GM12878 (cell line): ENCODE measurements around the gene PCDHB15. TPM values are rescaled to one million over a fixed set of nuclear protein-coding genes. Genes with fewer than 3 reads are reported as not detected.

Experiments
- ATAC-seq: fragments of 200-7000 bp; cut with Tn5 transposase; 3 replicates; pipeline ENCODE4 v1.9.1; 2020; ENCODE audit warnings: mild to moderate bottlenecking, moderate library complexity
- BruUV-seq: library from RNA; stranded (reverse); fragments of 400-500 nt; replicated peaks from 2 replicates; lab custom pipeline; 2021; lab: Mats Ljungman, UMichigan
- CTCF ChIA-PET: fragments of 300-600 bp; sonication (Branson Sonifier 250); formaldehyde crosslinking; extraction: SDS; loops from one replicate; lab custom pipeline; 2021; ENCODE audit warnings: inconsistent platforms; lab: Yijun Ruan, JAX
- POLR2A ChIA-PET: fragments of 350-600 bp; formaldehyde crosslinking; extraction: SDS; loops from one replicate; lab custom pipeline; 2021; ENCODE audit warnings: inconsistent platforms; lab: Charles Lee
- RAD21 ChIA-PET: fragments of 300-600 bp; sonication (Branson Sonifier 250); formaldehyde crosslinking; loops from one replicate; lab custom pipeline; 2023; ENCODE audit warnings: antibody characterized with exemption; ENCODE audit not compliant: unreplicated experiment; lab: Charles Lee
- SMC1A ChIA-PET: fragments of 300-600 bp; sonication (Branson Sonifier 250); formaldehyde crosslinking; loops from one replicate; lab custom pipeline; 2023; ENCODE audit not compliant: unreplicated experiment, uncharacterized antibody; lab: Charles Lee
- DNase-seq: peaks from one replicate; pipeline ENCODE4 v3.0.0-alpha.2; 2011; ENCODE audit warnings: low read depth, low spot score
- FAIRE-seq: peaks from 3 replicates; lab custom pipeline; 2011; peaks lifted over from hg19 to GRCh38; lab: Jason Lieb, UNC
- H2AFZ ChIP-seq: 2 replicates; pipeline ENCODE4 v1.6.0; 2011; ENCODE audit warnings: low read depth, low read length, control low read depth; ENCODE audit not compliant: control insufficient read depth
- H3K27ac ChIP-seq: 2 replicates; pipeline ENCODE4 v1.5.1; 2011; ENCODE audit warnings: control low read depth; ENCODE audit not compliant: control insufficient read depth, insufficient read depth
- H3K27me3 ChIP-seq, 2 experiments: replicated peaks in 1 of 2; 2 replicates each; pipeline versions ENCODE4 v1.6.0 to v1.6.1; 2011; ENCODE audit warnings: low read length in 1 of 2; ENCODE audit not compliant: control insufficient read depth in 2 of 2, insufficient read depth in 2 of 2
- H3K36me3 ChIP-seq, 2 experiments: 2 replicates each; pipeline ENCODE4 v1.5.1; 2011; ENCODE audit warnings: low read length in 1 of 2; ENCODE audit not compliant: control insufficient read depth in 2 of 2, insufficient read depth in 2 of 2
- H3K4me1 ChIP-seq: 2 replicates; pipeline ENCODE4 v1.6.1; 2011; ENCODE audit warnings: mild to moderate bottlenecking, low read length, moderate library complexity, mixed read lengths; ENCODE audit not compliant: control insufficient read depth, insufficient read depth
- H3K4me2 ChIP-seq: 2 replicates; pipeline ENCODE4 v1.6.0; 2011; ENCODE audit warnings: control low read depth; ENCODE audit not compliant: control insufficient read depth, insufficient read depth
- H3K4me3 ChIP-seq: fragments of 200-600 bp; sonication (generic); 2 replicates; pipeline ENCODE4 v1.5.1; 2016
- H3K79me2 ChIP-seq: 2 replicates; pipeline ENCODE4 v1.6.0; 2011; ENCODE audit warnings: low read length; ENCODE audit not compliant: control insufficient read depth, insufficient read depth
- H3K9ac ChIP-seq: 2 replicates; pipeline ENCODE4 v1.8.0; 2011; ENCODE audit warnings: low read length, control low read depth, mixed read lengths; ENCODE audit not compliant: control insufficient read depth, insufficient read depth
- H3K9me3 ChIP-seq: replicated peaks from 3 replicates; pipeline ENCODE4 v1.5.1; 2011; ENCODE audit warnings: mild to moderate bottlenecking, low read length; ENCODE audit not compliant: control insufficient read depth, insufficient read depth
- H4K20me1 ChIP-seq: 2 replicates; pipeline ENCODE4 v1.6.0; 2011; ENCODE audit not compliant: control insufficient read depth, insufficient read depth
- ATF2 ChIP-seq: IDR thresholded peaks from 2 replicates; pipeline ENCODE4 v1.6.1; 2012; ENCODE audit warnings: low read length, inconsistent platforms
- BCLAF1 ChIP-seq: fragments of 450-650 bp; IDR thresholded peaks from 2 replicates; pipeline ENCODE4 v1.6.1; 2017; ENCODE audit warnings: antibody characterized with exemption, mild to moderate bottlenecking, moderate library complexity
- EGR1 ChIP-seq, 2 experiments: IDR thresholded peaks; 1 replicate in 1 of 2; 2 replicates in 1 of 2; pipeline ENCODE4 v1.6.1; 2011 to 2012; ENCODE audit warnings: low read depth in 2 of 2, low read length in 2 of 2, borderline replicate concordance in 1 of 2, mild to moderate bottlenecking in 1 of 2, moderate library complexity in 1 of 2
- HCFC1 ChIP-seq: fragments of 150-350 bp; IDR thresholded peaks from 2 replicates; pipeline ENCODE4 v1.6.1; 2014; ENCODE audit warnings: low read length
- IRF3 ChIP-seq: fragments of 450-650 bp; IDR thresholded peaks from 2 replicates; pipeline ENCODE4 v1.6.1; 2014; ENCODE audit warnings: mild to moderate bottlenecking
- IRF5 ChIP-seq: fragments of 450-650 bp; IDR thresholded peaks from 2 replicates; pipeline ENCODE4 v1.6.1; 2017; ENCODE audit warnings: borderline replicate concordance
- RUNX3 ChIP-seq: IDR thresholded peaks from 2 replicates; pipeline ENCODE4 v1.6.1; 2012; ENCODE audit warnings: low read length, inconsistent platforms
- SMAD5 ChIP-seq: IDR thresholded peaks from 2 replicates; pipeline ENCODE4 v1.6.1; 2016; ENCODE audit warnings: antibody characterized with exemption, low read depth
- SMARCA5 ChIP-seq: fragments of 450-650 bp; IDR thresholded peaks from 2 replicates; pipeline ENCODE4 v1.6.1; 2017; ENCODE audit warnings: mild to moderate bottlenecking
- SREBF1 ChIP-seq: IDR thresholded peaks from 2 replicates; pipeline ENCODE4 v1.6.1; 2012; ENCODE audit warnings: mild to moderate bottlenecking, low read length
- TCF7 ChIP-seq: IDR thresholded peaks from 2 replicates; pipeline ENCODE4 v1.6.1; 2014; ENCODE audit warnings: antibody characterized with exemption, borderline replicate concordance
- WGBS: methylation state at CpG from one replicate; pipeline ENCODE4 v1.1.6; 2016; ENCODE audit warnings: low lambda C conversion rate; ENCODE audit not compliant: insufficient replicate concordance, insufficient coverage; ENCODE audit errors: missing lambda C conversion rate; 5-methylcytosine and 5-hydroxymethylcytosine counted together
- in situ Hi-C: fragments of 300-500 bp; cut with MboI; formaldehyde crosslinking; loops from 9 replicates; pipeline ENCODE4 v1.14.3; 2018; ENCODE audit warnings: mixed read lengths
- intact Hi-C: fragments of 100-400 bp; cut with micrococcal nuclease; formaldehyde crosslinking; loops from one replicate; pipeline ENCODE4 v1.14.2; 2022; ENCODE audit not compliant: unreplicated experiment
- polyA plus RNA-seq, 11 experiments: library from polyadenylated mRNA; depleted of rRNA in 4 of 11; unstranded in 6 of 11; stranded (reverse) in 5 of 11; fragments of >200 nt; fragmentation: Nextera tagmentation in 4 of 11; fragmentation: Illumina TruSeq in 1 of 11; extraction: Ambion mirVana in 4 of 11; extraction: Trizol in 1 of 11; gene quantifications; 1 replicate in 1 of 11; 2 replicates in 10 of 11; pipeline versions ENCODE4 v1.2.1 to v1.2.3, GENCODE V29; 2011 to 2016; ENCODE audit warnings: inconsistent platforms in 2 of 11, missing spikeins in 2 of 11, low read depth in 1 of 11
- total RNA-seq, 4 experiments: library from RNA; depleted of rRNA in 3 of 4; stranded (reverse); fragments of >200 nt in 3 of 4; fragmentation: Illumina TruSeq in 1 of 4; extraction: Trizol in 1 of 4; gene quantifications; 2 replicates each; pipeline versions ENCODE4 v1.2.1 to v1.2.3, GENCODE V29; 2013 to 2021

Gene PCDHB15
- total and polyA plus RNA-seq, 10 of the 15 experiments (the other 5 are each of a cell fraction or from before 2014, with no cell fraction given): 0.01 to 0.10 TPM; not detected in 8

- POLR2A ChIA-PET: no interaction called here
- H3K36me3 ChIP-seq: no peaks in the 10 kb centered on the region
- no peaks in the 10 kb centered on the region for H4K20me1 ChIP-seq
- no peaks in the 10 kb centered on the region for H3K27me3 ChIP-seq
- DNase-seq: no peak
- no peak overlapping the region for H2AFZ ChIP-seq
- TF ChIP-seq RUNX3 (no peak), EGR1 (IDR thresholded peaks at IDR 0.05; ENCODE audit: borderline replicate concordance in 1 of 2, low read depth in 2 of 2, low read length in 2 of 2) (no peak)
- H3K9me3 ChIP-seq: peaks cover 2% of the 10 kb centered on the region; the same call in 1 of the 3 replicates
- no peak for FAIRE-seq
- RAD21 ChIA-PET: no interaction called here
- no peak overlapping the region for H3K4me2 ChIP-seq
- in situ Hi-C loops (no loop called here), intact Hi-C loops (no loop called here)
- CTCF ChIA-PET: no interaction called here
- WGBS: 75% methylated on average over 4 of the region's 4 CpGs
- H3K4me3 ChIP-seq: no peak overlapping the region
- no peak overlapping the region for H3K9ac ChIP-seq
- SMC1A ChIA-PET: no interaction called here
- no TSS peak for BruUV-seq
- no peak overlapping the region for H3K27ac ChIP-seq
- no peak for ATAC-seq
- H3K4me1 ChIP-seq: no peaks in the 10 kb centered on the region
- no peaks in the 10 kb centered on the region for H3K79me2 ChIP-seq
These were observed 24.0 kb downstream of the PCDHB15 start for GRCh38 chr5:141269195-141269594.

GRCh38 chr5:141272906-141273305, 27.7 kb downstream of the PCDHB15 start:
- H3K27me3 ChIP-seq: no peaks in the 10 kb centered on the region
- SMC1A ChIA-PET: interaction anchor here (0.9 kb wide), 1 partner anchor 12 kb away, joined by 3 read pairs; no protein-coding TSS in a partner anchor
- H3K9ac ChIP-seq: no peak overlapping the region
- ATAC-seq (no peak), DNase-seq (no peak), FAIRE-seq (no peak)
- H3K36me3 ChIP-seq: no peaks in the 10 kb centered on the region
- RAD21 ChIA-PET: no interaction called here
- no peak overlapping the region for H2AFZ ChIP-seq
- WGBS: 10% methylated on average over 3 of the region's 3 CpGs
- no peaks in the 10 kb centered on the region for H3K79me2 ChIP-seq
- POLR2A ChIA-PET: no interaction called here
- no TSS peak for BruUV-seq
- no peak overlapping the region for H3K4me2 ChIP-seq
- H4K20me1 ChIP-seq: no peaks in the 10 kb centered on the region
- no peak overlapping the region for H3K27ac ChIP-seq
- H3K4me1 ChIP-seq: no peaks in the 10 kb centered on the region
- no peaks in the 10 kb centered on the region for H3K9me3 ChIP-seq
- in situ Hi-C loops: no loop called here
- no peak overlapping the region for H3K4me3 ChIP-seq
- intact Hi-C loops: no loop called here
- CTCF ChIA-PET: interaction anchor here (0.9 to 1.3 kb wide), 2 partner anchors 27 to 97 kb away, joined by 3 read pairs; partner anchors contain the start of genes PCDHB15 and PCDHGB3
- TF ChIP-seq IRF5: no peak
- TF ChIP-seq BCLAF1: no peak
- no peak for TF ChIP-seq ATF2
- TF ChIP-seq TCF7: no peak
- TF ChIP-seq SMARCA5: no peak
- no peak for TF ChIP-seq HCFC1
- no peak for TF ChIP-seq SREBF1
- no peak for TF ChIP-seq SMAD5
- no peak for TF ChIP-seq IRF3
